H9 (cell line): ENCODE measurements around the gene ZNF69. TPM values are rescaled to one million over a fixed set of nuclear protein-coding genes. Genes with fewer than 3 reads are reported as not detected.

Experiments
- DNase-seq: peaks from one replicate; pipeline ENCODE4 v3.0.0-alpha.2; 2017
- H2AFZ ChIP-seq: one replicate; pipeline ENCODE4 v1.6.1; 2013; ENCODE audit warnings: mild to moderate bottlenecking, low read length, control low read depth, moderate library complexity
- H2AK5ac ChIP-seq: 2 replicates; pipeline ENCODE4 v1.6.1; 2013; ENCODE audit warnings: low read length, control low read depth, mixed read lengths; ENCODE audit not compliant: insufficient read length
- H2BK120ac ChIP-seq: one replicate; pipeline ENCODE4 v1.6.1; 2013; ENCODE audit warnings: low read depth, mild to moderate bottlenecking, low read length, control low read depth, inconsistent platforms; ENCODE audit not compliant: poor library complexity, severe bottlenecking
- H2BK12ac ChIP-seq: 2 replicates; pipeline ENCODE4 v1.6.1; 2013; ENCODE audit warnings: low read length, control low read depth, mixed read lengths, low read depth; ENCODE audit not compliant: insufficient read length
- H2BK15ac ChIP-seq: 2 replicates; pipeline ENCODE4 v1.6.1; 2013; ENCODE audit warnings: low read depth, low read length, control low read depth
- H2BK20ac ChIP-seq: one replicate; pipeline ENCODE4 v1.6.1; 2013; ENCODE audit warnings: low read depth, mild to moderate bottlenecking, low read length, control low read depth, inconsistent platforms; ENCODE audit not compliant: poor library complexity, severe bottlenecking
- H2BK5ac ChIP-seq: 2 replicates; pipeline ENCODE4 v1.6.1; 2013; ENCODE audit warnings: low read length, control low read depth, mixed read lengths; ENCODE audit not compliant: insufficient read length
- H3K14ac ChIP-seq: 2 replicates; pipeline ENCODE4 v1.6.1; 2013; ENCODE audit warnings: low read length, control low read depth; ENCODE audit not compliant: insufficient read depth
- H3K18ac ChIP-seq: 2 replicates; pipeline ENCODE4 v1.6.1; 2013; ENCODE audit warnings: low read depth, mild to moderate bottlenecking, mixed read lengths, low read length, control low read depth; ENCODE audit not compliant: insufficient read length
- H3K23ac ChIP-seq: 2 replicates; pipeline ENCODE4 v1.6.1; 2013; ENCODE audit warnings: low read length, control low read depth, mixed read lengths, low read depth; ENCODE audit not compliant: insufficient read length
- H3K23me2 ChIP-seq: 2 replicates; pipeline ENCODE4 v1.6.1; 2013; ENCODE audit warnings: low read depth, mild to moderate bottlenecking, mixed read lengths, low read length, control low read depth; ENCODE audit not compliant: insufficient read length, poor library complexity, severe bottlenecking
- H3K27ac ChIP-seq: 2 replicates; pipeline ENCODE4 v1.5.1; 2013; ENCODE audit warnings: low read length, control low read depth, mixed read lengths, low read depth; ENCODE audit not compliant: insufficient read length
- H3K27me3 ChIP-seq: 2 replicates; pipeline ENCODE4 v1.6.1; 2013; ENCODE audit warnings: low read length, control low read depth, inconsistent platforms; ENCODE audit not compliant: insufficient read depth
- H3K4ac ChIP-seq: 2 replicates; pipeline ENCODE4 v1.6.1; 2013; ENCODE audit warnings: low read depth, mild to moderate bottlenecking, control low read depth, inconsistent platforms, low read length, moderate library complexity
- H3K4me1 ChIP-seq: 2 replicates; pipeline ENCODE4 v1.6.1; 2013; ENCODE audit warnings: low read length, control low read depth, inconsistent platforms; ENCODE audit not compliant: insufficient read depth
- H3K4me2 ChIP-seq: 2 replicates; pipeline ENCODE4 v1.6.1; 2013; ENCODE audit warnings: low read length, control low read depth, mixed read lengths; ENCODE audit not compliant: insufficient read length, insufficient read depth
- H3K56ac ChIP-seq: 2 replicates; pipeline ENCODE4 v1.6.1; 2013; ENCODE audit warnings: low read depth, mild to moderate bottlenecking, mixed read lengths, low read length, control low read depth; ENCODE audit not compliant: insufficient read length
- H3K79me1 ChIP-seq: 2 replicates; pipeline ENCODE4 v1.6.1; 2013; ENCODE audit warnings: low read depth, mild to moderate bottlenecking, moderate library complexity, low read length, control low read depth, inconsistent platforms; ENCODE audit not compliant: insufficient read depth, poor library complexity, severe bottlenecking
- H3K79me2 ChIP-seq: 2 replicates; pipeline ENCODE4 v1.6.1; 2013; ENCODE audit warnings: low read length, control low read depth, inconsistent platforms; ENCODE audit not compliant: insufficient read depth
- H3K9ac ChIP-seq: 2 replicates; pipeline ENCODE4 v1.6.1; 2013; ENCODE audit warnings: low read length, control low read depth, mixed read lengths; ENCODE audit not compliant: insufficient read length; ENCODE audit errors: extremely low read depth
- H3K9me3 ChIP-seq: one replicate; pipeline ENCODE4 v1.6.1; 2013; ENCODE audit warnings: low read depth, low read length, inconsistent platforms; ENCODE audit not compliant: control insufficient read depth
- H3T11ph ChIP-seq: one replicate; pipeline ENCODE4 v1.6.1; 2013; ENCODE audit warnings: mild to moderate bottlenecking, low read length, control low read depth, inconsistent platforms
- H4K20me1 ChIP-seq: one replicate; pipeline ENCODE4 v1.6.1; 2013; ENCODE audit not compliant: control insufficient read depth, insufficient read length, insufficient read depth
- H4K5ac ChIP-seq: 2 replicates; pipeline ENCODE4 v1.6.1; 2013; ENCODE audit warnings: low read depth, mild to moderate bottlenecking, mixed read lengths, low read length, control low read depth; ENCODE audit not compliant: insufficient read length
- H4K8ac ChIP-seq: replicated peaks from 2 replicates; pipeline ENCODE4 v1.6.1; 2013; ENCODE audit warnings: low read length, control low read depth, mixed read lengths, low read depth; ENCODE audit not compliant: insufficient read length
- H4K91ac ChIP-seq: 2 replicates; pipeline ENCODE4 v1.6.1; 2013; ENCODE audit warnings: low read depth, mild to moderate bottlenecking, moderate library complexity, mixed read lengths, low read length, control low read depth; ENCODE audit not compliant: insufficient read length
- H3K27ac Mint-ChIP-seq, 3 experiments: 2 replicates in 2 of 3; 3 replicates in 1 of 3; pipeline ENCODE4 v1.8.0; 2020 to 2021; ENCODE audit warnings: mixed read lengths in 3 of 3, mild to moderate bottlenecking in 1 of 3, moderate library complexity in 1 of 3
- H3K27me3 Mint-ChIP-seq: 2 replicates; pipeline ENCODE4 v1.8.0; 2021; ENCODE audit warnings: low read depth, mild to moderate bottlenecking, moderate library complexity, mixed read lengths
- H3K36me3 Mint-ChIP-seq, 3 experiments: 2 replicates in 2 of 3; 3 replicates in 1 of 3; pipeline ENCODE4 v1.8.0; 2020 to 2021; ENCODE audit warnings: low read depth in 3 of 3, mixed read lengths in 3 of 3; ENCODE audit not compliant: insufficient read depth in 1 of 3
- H3K4me1 Mint-ChIP-seq, 2 experiments: 2 replicates each; pipeline ENCODE4 v1.8.0; 2020; ENCODE audit warnings: mixed read lengths in 2 of 2
- H3K4me3 Mint-ChIP-seq, 2 experiments: 2 replicates in 1 of 2; 3 replicates in 1 of 2; pipeline ENCODE4 v1.8.0; 2020 to 2021; ENCODE audit warnings: mild to moderate bottlenecking in 2 of 2, mixed read lengths in 2 of 2, moderate library complexity in 1 of 2
- H3K9me3 Mint-ChIP-seq, 2 experiments: 2 replicates in 1 of 2; 3 replicates in 1 of 2; pipeline ENCODE4 v1.8.0; 2020; ENCODE audit warnings: mild to moderate bottlenecking in 2 of 2, mixed read lengths in 2 of 2, moderate library complexity in 1 of 2
- CTCF ChIP-seq: fragments of 200-600 bp; sonication (generic); conservative IDR thresholded peaks from 3 replicates; pipeline ENCODE4 v1.8.0; 2021; ENCODE audit warnings: antibody characterized with exemption, mild to moderate bottlenecking
- WGBS: extraction: QIAGEN DNeasy Blood & Tissue Kit; methylation state at CpG from one replicate; pipeline ENCODE4 v1.1.7; 2013; ENCODE audit warnings: missing lambda C conversion rate, low lambda C conversion rate, mixed read lengths; ENCODE audit not compliant: insufficient read length; ENCODE audit errors: extremely low coverage; 5-methylcytosine and 5-hydroxymethylcytosine counted together
- total RNA-seq: library from RNA; stranded (reverse); gene quantifications from 2 replicates; pipeline ENCODE4 v1.2.1, GENCODE V29; 2021

ZNF69 gene
- total RNA-seq, 1 experiment from 2014 or later, result 27.3 TPM

GRCh38 chr19:11948646-11949045 is 61.1 kb downstream of the ZNF69 start:
- peaks cover 96% of the 10 kb centered on the region for H3K9me3 ChIP-seq
- no peak overlapping the region for H3K27ac Mint-ChIP-seq

More at GRCh38 chr19:11948646-11949045, 61.1 kb downstream of the ZNF69 start:
- Histone ChIP-seq H4K91ac (no peak overlapping the region), H3K79me2 (no peaks in the 10 kb centered on the region), H3K4me1 (no peaks in the 10 kb centered on the region), H3K9ac (no peak overlapping the region), H3T11ph (no peak overlapping the region), H4K20me1 (no peaks in the 10 kb centered on the region), H3K23ac (no peak overlapping the region), H3K27ac (no peak overlapping the region), H3K18ac (no peak overlapping the region), H3K23me2 (no peaks in the 10 kb centered on the region), H2BK20ac (no peak overlapping the region), H3K4me2 (no peak overlapping the region), H4K5ac (no peak overlapping the region), H2BK12ac (no peak overlapping the region), H2BK5ac (no peak overlapping the region), H3K14ac (no peak overlapping the region), H3K4ac (no peak overlapping the region), H3K27me3 (no peaks in the 10 kb centered on the region), H3K79me1 (no peaks in the 10 kb centered on the region), H3K56ac (no peak overlapping the region), H2AK5ac (no peak overlapping the region), H2BK15ac (no peak overlapping the region), H2AFZ (no peak overlapping the region), H2BK120ac (no peak overlapping the region), H4K8ac (no peak overlapping the region)
- TF ChIP-seq CTCF, result no peak
- H3K9me3 Mint-ChIP-seq, result peaks cover 99% of the 10 kb centered on the region in 2 experiments
- whole genome bisulfite sequencing, result no CpG with 5 or more reads among the region's 3 CpGs
- peaks cover 4% of the 10 kb centered on the region for H3K27me3 Mint-ChIP-seq
- H3K4me1 Mint-ChIP-seq, result no peaks in the 10 kb centered on the region
- no peak for DNase-seq
- H3K36me3 Mint-ChIP-seq, result peaks cover 91 to 96% (median 91%) of the 10 kb centered on the region in 3 experiments
- H3K4me3 Mint-ChIP-seq, result no peak overlapping the region
